IPS-15b (cell line): ENCODE results near the gene FIBCD1.
"Not testable (repeated sequence)": the region's sequence is repeated elsewhere in the genome, so short reads cannot be mapped to it uniquely, and the experiment has no call there.

Experiments used
- H3K27me3 ChIP-seq: one replicate; pipeline ENCODE4 v1.6.1; 2013; ENCODE audit warnings: low read length; ENCODE audit not compliant: control insufficient read depth, insufficient read depth
- H3K36me3 ChIP-seq: one replicate; pipeline ENCODE4 v1.6.1; 2013; ENCODE audit warnings: low read length; ENCODE audit not compliant: control insufficient read depth, insufficient read depth
- H3K4me1 ChIP-seq: one replicate; pipeline ENCODE4 v1.6.1; 2013; ENCODE audit warnings: mild to moderate bottlenecking, low read length; ENCODE audit not compliant: control insufficient read depth, insufficient read depth
- H3K4me3 ChIP-seq: one replicate; pipeline ENCODE4 v1.5.1; 2013; ENCODE audit warnings: low read depth, low read length
- H3K9ac ChIP-seq: one replicate; pipeline ENCODE4 v1.6.1; 2013; ENCODE audit warnings: low read depth, mild to moderate bottlenecking, low read length
- H3K9me3 ChIP-seq: one replicate; pipeline ENCODE4 v1.6.1; 2013; ENCODE audit warnings: mild to moderate bottlenecking, low read length; ENCODE audit not compliant: control insufficient read depth, insufficient read depth

The FIBCD1 gene

GRCh38 chr9:130959809-130960334, 20.8 kb upstream of the FIBCD1 start:
- Histone ChIP-seq H3K36me3 (peaks cover 5% of the 10 kb centered on the region), H3K27me3 (no peaks in the 10 kb centered on the region), H3K9ac (no peak overlapping the region), H3K4me1 (no peaks in the 10 kb centered on the region), H3K4me3 (no peak overlapping the region), H3K9me3 (no peaks in the 10 kb centered on the region)

GRCh38 chr9:130958564-130958963, 19.5 kb upstream of the FIBCD1 start:
- H3K4me3 ChIP-seq, H3K9ac ChIP-seq, H3K9me3 ChIP-seq, H3K4me1 ChIP-seq, H3K36me3 ChIP-seq, H3K27me3 ChIP-seq: not testable (repeated sequence)

GRCh38 chr9:130957451-130958203, 18.6 kb upstream of the FIBCD1 start:
- no peaks in the 10 kb centered on the region for H3K27me3 ChIP-seq
- H3K9me3 ChIP-seq = no peaks in the 10 kb centered on the region
- H3K9ac ChIP-seq = no peak overlapping the region
- H3K36me3 ChIP-seq = peaks cover 5% of the 10 kb centered on the region
- no peaks in the 10 kb centered on the region for H3K4me1 ChIP-seq
- H3K4me3 ChIP-seq = no peak overlapping the region

GRCh38 chr9:130956636-130957450, 17.8 kb upstream of the FIBCD1 start:
- peaks cover 5% of the 10 kb centered on the region for H3K36me3 ChIP-seq
- no peaks in the 10 kb centered on the region for H3K27me3 ChIP-seq

GRCh38 chr9:130955947-130956621, 17.0 kb upstream of the FIBCD1 start:
- H3K4me1 ChIP-seq = no peaks in the 10 kb centered on the region
- peaks cover 5% of the 10 kb centered on the region for H3K36me3 ChIP-seq
- H3K27me3 ChIP-seq = no peaks in the 10 kb centered on the region
- H3K4me3 ChIP-seq = no peak overlapping the region
- no peaks in the 10 kb centered on the region for H3K9me3 ChIP-seq
- no peak overlapping the region for H3K9ac ChIP-seq

More at GRCh38 chr9:130956636-130957450, 17.8 kb upstream of the FIBCD1 start:
- Histone ChIP-seq H3K9me3 (no peaks in the 10 kb centered on the region), H3K4me3 (no peak overlapping the region), H3K9ac (no peak overlapping the region), H3K4me1 (no peaks in the 10 kb centered on the region)

GRCh38 chr9:130954925-130955324, 15.9 kb upstream of the FIBCD1 start:
- H3K9ac ChIP-seq, H3K4me3 ChIP-seq, H3K36me3 ChIP-seq, H3K9me3 ChIP-seq, H3K27me3 ChIP-seq, H3K4me1 ChIP-seq: not testable (repeated sequence)

- no peaks in the 10 kb centered on the region for H3K4me1 ChIP-seq
- H3K4me3 ChIP-seq = no peak overlapping the region
- peaks cover 5% of the 10 kb centered on the region for H3K36me3 ChIP-seq
- H3K9me3 ChIP-seq = peaks cover 3% of the 10 kb centered on the region
- no peaks in the 10 kb centered on the region for H3K27me3 ChIP-seq
- H3K9ac ChIP-seq = no peak overlapping the region
Observed at GRCh38 chr9:130954317-130954716, 15.3 kb upstream of the FIBCD1 start.

- Histone ChIP-seq H3K9me3 (peaks cover 3% of the 10 kb centered on the region), H3K4me3 (no peak overlapping the region), H3K4me1 (no peaks in the 10 kb centered on the region), H3K36me3 (no peaks in the 10 kb centered on the region), H3K9ac (no peak overlapping the region), H3K27me3 (no peaks in the 10 kb centered on the region)
Observed at GRCh38 chr9:130952065-130952762, 13.2 kb upstream of the FIBCD1 start.

GRCh38 chr9:130950039-130950311, 10.9 kb upstream of the FIBCD1 start:
- Histone ChIP-seq H3K9me3 (peaks cover 3% of the 10 kb centered on the region), H3K9ac (no peak overlapping the region), H3K27me3 (no peaks in the 10 kb centered on the region), H3K4me3 (no peak overlapping the region), H3K4me1 (no peaks in the 10 kb centered on the region), H3K36me3 (no peaks in the 10 kb centered on the region)

GRCh38 chr9:130949188-130950038, 10.4 kb upstream of the FIBCD1 start:
- no peak overlapping the region for H3K4me3 ChIP-seq
- H3K9ac ChIP-seq = no peak overlapping the region
- H3K4me1 ChIP-seq = no peaks in the 10 kb centered on the region
- H3K9me3 ChIP-seq = peaks cover 3% of the 10 kb centered on the region
- H3K27me3 ChIP-seq = no peaks in the 10 kb centered on the region
- no peaks in the 10 kb centered on the region for H3K36me3 ChIP-seq

GRCh38 chr9:130948266-130948665, 9.2 kb upstream of the FIBCD1 start:
- H3K9ac ChIP-seq = no peak overlapping the region
- no peaks in the 10 kb centered on the region for H3K4me1 ChIP-seq
- peaks cover 3% of the 10 kb centered on the region for H3K9me3 ChIP-seq
- no peaks in the 10 kb centered on the region for H3K27me3 ChIP-seq
- no peaks in the 10 kb centered on the region for H3K36me3 ChIP-seq
- H3K4me3 ChIP-seq = no peak overlapping the region
